HG02973 (cell line): ENCODE results near the gene BMP2K.
"Not testable (repeated sequence)": the region's sequence is repeated elsewhere in the genome, so short reads cannot be mapped to it uniquely, and the experiment has no call there.

Experiments
- ATAC-seq: cut with Tn5 transposase; IDR thresholded peaks from one replicate; pipeline ENCODE4 v1.9.1; 2021; ENCODE audit warnings: moderate library complexity; ENCODE audit not compliant: unreplicated experiment

Gene BMP2K

DNA sequence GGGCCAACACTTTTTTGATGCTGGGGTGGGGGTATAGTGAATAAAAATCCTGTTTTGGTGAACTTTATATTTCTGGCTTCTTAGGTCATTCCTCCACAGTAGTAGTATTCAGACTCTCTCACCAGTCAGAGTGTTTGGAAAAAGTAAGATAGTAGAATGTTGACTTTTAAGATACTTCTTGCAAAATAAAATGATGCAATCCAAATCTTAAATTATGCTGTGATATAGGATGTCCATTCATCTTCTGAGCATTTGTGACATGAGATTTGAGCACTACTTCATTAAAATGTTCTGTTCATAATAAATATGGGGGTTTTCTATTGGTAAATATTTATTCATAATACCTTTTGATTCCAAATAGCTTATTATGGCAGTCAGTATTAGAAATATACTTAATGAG is 70.1 kb downstream of the BMP2K start:
- no peak for ATAC-seq

DNA sequence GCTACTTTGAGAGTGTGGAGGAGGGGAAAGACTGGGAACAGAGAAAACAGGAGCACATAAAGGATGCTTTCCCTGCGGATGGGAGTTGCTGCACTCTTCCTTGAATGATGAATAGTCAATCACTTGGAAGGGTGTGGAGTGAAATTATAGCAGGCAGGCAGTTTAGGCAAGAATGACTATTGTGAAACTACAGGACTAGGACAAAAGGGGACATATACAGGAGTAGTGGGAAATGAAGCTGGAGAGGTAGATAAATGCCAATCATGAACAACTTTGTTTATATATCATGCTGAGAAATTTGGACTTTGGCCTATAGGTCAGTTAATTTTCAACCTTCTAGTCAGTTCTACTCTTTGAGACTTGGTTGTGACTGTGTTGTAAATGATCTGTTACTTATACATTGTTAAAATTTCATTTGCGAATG is 86.2 kb downstream of the BMP2K start:
- ATAC-seq, result no peak

GRCh38 chr4:78863254-78863869 is 87.2 kb downstream of the BMP2K start:
- peak; percentile 56 for ATAC-seq

DNA sequence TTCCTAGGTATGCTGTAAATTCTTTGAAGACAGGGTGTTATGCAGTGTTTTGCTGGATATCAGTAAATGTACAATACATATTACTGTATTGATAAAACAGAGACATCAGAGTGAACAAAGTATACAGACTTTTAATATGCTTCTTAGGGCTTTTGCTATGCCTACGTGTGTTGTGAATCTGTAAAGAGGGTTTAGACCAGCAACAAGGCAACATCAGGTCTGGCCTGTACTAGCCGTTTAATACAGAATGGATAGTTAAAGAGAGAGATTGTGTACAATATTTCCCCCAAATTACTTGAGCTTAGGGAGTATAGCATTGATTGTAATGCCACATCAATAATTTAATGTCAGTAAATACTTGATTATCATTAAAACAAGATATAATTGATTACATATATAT is 87.8 kb downstream of the BMP2K start:
- no peak for ATAC-seq

DNA sequence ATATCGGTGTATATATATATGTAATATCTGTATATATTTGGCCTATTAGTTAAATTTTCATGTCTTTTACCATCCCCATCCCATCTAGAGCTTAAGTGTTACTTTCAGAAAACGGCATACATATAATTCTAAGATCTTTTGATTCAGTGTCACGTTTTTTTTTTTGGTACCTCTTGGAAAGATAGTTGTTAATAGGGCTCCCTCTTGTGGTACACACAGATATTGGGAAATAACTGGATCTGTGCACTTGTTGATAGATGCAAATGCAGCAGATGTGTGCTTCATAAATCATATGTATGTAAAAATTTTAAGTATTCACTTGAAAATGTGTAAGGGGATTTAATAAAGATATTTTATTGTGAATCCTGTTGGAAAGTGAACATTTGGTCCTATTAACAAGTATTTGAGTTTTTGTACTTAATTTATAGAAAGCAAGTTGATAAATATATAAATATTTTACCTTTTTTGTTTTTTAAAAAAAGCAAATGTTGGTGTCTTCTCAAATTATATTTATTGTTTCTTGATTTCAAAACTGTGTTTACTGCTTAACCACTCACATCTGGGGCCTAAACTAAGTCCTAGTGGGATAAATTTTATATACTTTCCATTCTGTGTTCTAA is 88.4 kb downstream of the BMP2K start:
- ATAC-seq, result peak; percentile 62

GRCh38 chr4:78865451-78865850 is 89.3 kb downstream of the BMP2K start:
- no peak for ATAC-seq

DNA sequence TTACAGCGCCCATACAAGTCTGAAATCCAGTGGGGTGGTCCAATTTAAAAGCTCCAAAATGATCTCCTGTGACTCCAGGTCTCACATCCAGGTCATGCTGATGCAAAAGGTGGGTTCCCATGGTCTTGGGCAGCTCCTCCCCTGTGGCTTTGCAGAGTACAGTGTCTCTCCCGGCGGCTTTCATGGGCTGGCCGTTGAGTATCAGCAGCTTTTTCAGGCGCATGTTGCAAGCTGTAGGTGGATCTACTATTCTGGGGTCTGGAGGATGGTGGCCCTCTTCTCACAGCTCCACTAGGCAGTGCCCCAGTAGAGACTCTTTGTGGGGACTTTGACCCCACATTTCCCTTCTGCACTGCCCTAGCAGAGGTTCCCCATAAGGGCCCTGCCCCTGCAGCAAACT is 92.6 kb downstream of the BMP2K start:
- ATAC-seq, result not testable (repeated sequence)

DNA sequence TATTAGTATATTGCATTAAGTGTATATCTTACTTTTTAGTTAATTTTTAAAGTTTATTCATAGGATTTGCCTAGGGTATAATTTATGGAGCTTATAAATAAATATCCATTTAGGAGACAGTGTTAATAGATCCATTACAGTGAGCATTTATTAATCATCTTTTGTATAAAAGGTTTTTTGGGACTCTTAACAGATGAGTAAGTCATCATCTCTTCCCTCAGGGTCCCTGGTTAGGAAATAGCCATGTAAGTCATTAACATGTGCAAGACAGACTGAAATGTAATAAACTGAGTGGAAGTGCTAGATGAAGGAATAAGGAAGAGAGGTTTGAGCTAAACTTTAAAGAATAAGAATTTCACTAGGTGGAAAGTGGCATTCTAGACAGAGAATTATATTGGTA is 93.9 kb downstream of the BMP2K start:
- no peak for ATAC-seq

DNA sequence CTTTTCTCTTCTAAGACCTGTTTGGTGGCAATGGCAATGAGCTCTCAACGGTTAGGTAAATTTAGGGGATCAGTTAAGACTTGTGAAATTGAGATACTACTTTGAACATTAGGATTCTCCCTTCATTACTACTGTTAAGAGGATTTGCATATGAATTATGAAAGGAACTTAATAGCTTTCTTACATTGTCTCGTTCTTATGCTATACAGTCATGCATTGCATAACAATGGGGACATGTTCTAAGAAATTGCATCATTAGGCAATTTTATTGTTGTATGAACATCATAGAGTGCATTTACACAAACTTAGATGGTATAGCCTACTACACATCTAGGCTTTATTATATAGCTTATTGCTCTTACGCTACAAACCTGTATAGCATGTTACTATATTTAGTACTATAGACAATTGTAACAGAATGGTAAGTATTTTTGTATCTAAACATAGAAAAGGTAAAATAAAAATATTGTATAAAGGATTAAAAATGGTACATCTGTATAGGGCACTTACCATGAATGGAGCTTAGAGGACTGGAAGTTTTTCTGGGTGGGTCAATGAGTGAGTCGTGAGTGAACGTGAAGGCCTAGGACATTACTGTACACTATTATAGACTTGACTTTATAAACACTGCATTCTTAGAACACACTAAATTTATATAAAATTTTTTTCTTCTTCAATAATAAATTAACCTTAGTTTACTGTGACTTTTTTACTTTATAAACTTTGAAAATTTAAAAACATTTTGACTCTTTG is 100.6 kb downstream of the BMP2K start:
- no peak for ATAC-seq

DNA sequence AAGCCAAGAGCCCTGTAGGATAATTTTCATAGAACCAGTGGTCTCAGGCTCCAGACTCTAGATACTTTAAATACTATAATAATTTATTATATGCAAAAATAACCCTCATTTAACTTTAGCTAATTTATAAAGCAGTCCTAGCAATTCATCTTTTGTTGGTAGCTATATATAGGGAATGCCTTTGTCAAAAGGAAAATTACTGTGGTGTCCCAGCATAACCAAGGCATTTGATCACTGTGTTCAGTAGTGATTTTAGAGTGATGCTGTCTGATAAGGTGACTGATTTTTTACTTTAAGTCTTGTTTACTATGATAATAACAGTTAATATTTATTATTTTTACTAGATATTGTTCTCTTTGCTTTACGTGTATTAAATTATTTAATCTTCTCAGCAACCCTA is 101.9 kb downstream of the BMP2K start:
- no peak for ATAC-seq

- no peak for ATAC-seq
Observed at GRCh38 chr4:78880874-78881492, 104.8 kb downstream of the BMP2K start.

DNA sequence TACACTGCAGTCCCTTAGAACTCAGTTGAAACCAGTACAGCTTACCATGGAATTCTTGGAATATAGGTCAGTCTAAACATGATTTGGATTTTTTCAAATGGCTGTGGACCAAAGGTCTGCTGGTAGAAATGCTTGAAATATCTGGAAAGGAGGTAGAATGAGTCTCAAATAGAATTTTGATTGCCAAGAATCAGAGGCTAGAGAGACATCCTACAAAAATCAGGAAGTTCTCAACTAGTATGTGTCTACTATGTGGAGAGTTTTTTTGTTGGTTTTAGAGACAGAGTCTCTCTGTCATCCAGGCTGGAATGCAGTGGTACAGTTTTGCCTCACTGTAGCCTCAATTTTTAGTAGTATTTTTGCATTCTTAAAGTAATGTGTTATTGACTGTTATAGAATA is 109.4 kb downstream of the BMP2K start:
- ATAC-seq, result no peak

DNA sequence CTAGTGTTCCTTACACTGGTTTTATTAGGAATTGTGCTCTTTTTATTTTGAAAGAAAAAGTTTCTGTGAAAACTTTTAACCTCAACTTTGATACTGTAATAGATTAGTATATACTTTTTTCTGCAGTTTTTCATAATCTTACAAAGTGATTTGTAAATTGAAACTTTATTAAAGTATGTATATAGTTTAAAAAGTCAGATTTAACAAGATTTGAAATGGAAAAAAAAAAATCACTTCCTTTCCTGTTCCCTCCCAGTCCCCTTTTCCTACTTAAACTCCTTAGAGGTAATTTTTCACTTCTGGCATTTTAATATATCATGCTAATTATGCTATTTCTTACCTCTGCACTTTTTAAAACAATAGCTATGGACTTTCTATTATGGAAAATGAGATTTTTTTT is 113.8 kb downstream of the BMP2K start:
- ATAC-seq, result no peak

DNA sequence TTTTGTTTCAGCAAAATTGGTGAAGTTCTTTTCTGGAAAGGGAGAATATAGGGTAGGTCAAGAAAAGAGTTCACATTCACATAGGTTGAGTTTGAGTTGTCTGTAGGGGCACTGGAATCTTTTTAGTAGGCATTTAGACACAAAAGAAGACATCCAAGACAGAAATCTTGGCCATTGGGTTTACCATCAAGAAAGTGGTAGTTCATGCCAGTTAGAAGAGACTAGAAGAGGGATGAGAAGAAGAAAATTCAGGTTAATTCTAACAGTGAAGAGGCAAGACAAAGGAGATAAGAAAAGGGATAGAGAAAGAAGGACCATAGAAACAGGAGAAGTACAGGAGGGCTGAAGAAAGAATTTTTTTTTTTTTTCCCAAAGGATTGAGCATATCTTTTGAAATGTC is 123.2 kb downstream of the BMP2K start:
- ATAC-seq, result no peak

GRCh38 chr4:78901882-78902281 is 125.7 kb downstream of the BMP2K start:
- no peak for ATAC-seq

DNA sequence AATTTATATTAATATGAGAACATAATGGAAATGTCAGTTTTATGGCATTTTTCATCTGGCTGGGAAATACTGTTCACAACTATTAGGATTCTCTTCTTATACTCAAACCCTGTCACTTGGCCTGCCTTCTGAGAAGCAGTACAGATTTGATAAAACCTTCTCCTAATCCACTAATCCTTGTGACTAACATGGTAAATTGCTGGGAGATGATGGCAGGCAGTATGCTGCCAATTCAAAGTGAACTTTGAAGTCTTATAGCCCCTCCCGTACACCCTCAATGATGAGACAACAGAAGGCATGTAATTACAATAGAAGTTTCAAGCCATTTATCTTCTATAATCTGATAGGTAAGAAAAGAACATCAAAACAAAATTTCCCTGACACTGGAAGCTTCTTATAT is 126.1 kb downstream of the BMP2K start:
- ATAC-seq, result no peak

- no peak for ATAC-seq
Observed at GRCh38 chr4:78904143-78904542, 128.0 kb downstream of the BMP2K start.

DNA sequence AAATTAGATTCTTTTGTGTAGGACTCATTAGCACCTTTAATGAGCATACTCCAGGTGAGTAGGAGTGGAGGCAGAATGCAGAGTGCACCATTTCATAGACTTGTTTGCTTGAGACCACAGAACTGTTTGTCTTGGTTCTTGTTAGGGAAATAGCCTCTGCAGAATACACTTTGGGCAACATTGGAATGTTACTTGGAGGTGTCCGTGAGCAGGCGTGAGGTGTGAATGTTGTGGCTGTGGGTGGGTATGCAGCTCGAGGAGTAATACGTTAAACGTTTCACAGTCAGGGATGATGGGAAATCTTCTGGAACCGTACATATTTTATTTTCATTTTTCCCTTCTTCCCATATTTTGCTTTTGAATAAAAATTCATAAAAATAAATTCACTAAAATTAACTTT is 131.5 kb downstream of the BMP2K start:
- no peak for ATAC-seq

DNA sequence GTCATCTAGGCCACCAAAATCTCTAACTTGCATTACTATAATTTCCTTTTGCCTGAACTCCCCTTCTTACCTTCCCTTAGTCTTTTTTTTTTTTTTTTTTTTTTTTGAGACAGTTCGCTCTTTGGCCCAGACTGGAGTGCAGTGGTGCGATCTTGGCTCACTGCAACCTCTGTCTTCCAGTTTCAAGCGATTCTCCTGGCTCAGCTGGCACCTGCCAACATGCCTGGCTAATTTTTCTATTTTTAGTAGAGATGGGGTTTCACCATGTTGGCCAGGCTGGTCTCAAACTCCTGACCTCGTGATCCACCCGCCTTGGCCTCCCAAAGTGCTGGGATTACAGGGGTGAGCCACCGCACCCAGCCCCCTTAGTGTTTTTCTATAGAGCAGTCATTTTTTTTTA is 132.8 kb downstream of the BMP2K start:
- ATAC-seq, result not testable (repeated sequence)

GRCh38 chr4:78910612-78911011 is 134.5 kb downstream of the BMP2K start:
- no peak for ATAC-seq

DNA sequence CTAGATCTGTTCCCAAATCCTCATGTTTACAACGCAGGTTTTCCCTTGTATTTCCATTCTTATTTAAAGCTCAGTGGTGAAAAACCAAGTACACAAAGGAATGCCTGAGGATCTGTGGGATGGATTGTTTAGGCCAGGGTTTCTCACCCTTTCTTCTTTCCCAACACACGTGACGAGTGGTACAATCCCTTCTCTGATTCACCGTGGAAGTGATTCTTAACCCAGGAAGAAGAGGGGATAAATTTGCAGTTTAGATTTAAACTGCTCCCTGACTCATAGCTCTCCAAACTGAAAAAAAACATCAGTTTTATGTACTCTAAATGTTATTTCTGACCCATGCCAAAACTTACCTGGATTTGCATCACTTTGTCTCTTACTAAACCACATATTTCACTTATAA is 146.1 kb downstream of the BMP2K start:
- ATAC-seq, result no peak
